K562 (cell line): ENCODE measurements around the gene EFNA2. TPM values are rescaled to one million over a fixed set of nuclear protein-coding genes. Genes with fewer than 3 reads are reported as not detected.

Source experiments
- ATF1 ChIP-seq, 2 experiments: fragments of 450-650 bp in 1 of 2; IDR thresholded peaks; 2 replicates each; pipeline ENCODE4 v1.6.1; 2016; ENCODE audit warnings: missing compliant biosample characterization in 1 of 2, missing genetic modification characterization in 1 of 2
- GTF2A2 ChIP-seq: IDR thresholded peaks from 2 replicates; pipeline ENCODE4 v1.6.1; 2016; ENCODE audit warnings: mild to moderate bottlenecking, missing genetic modification characterization, missing compliant biosample characterization
- IFI16 ChIP-seq: fragments of 250-450 bp; sonication (Bioruptor Pico); IDR thresholded peaks from 2 replicates; pipeline ENCODE4 v2.1.2; 2022; ENCODE audit warnings: mild to moderate bottlenecking, inconsistent platforms
- KLF13 ChIP-seq: fragments of 450-650 bp; IDR thresholded peaks from 2 replicates; pipeline ENCODE4 v1.6.1; 2016; ENCODE audit warnings: missing genetic modification characterization, low read depth, mild to moderate bottlenecking, missing compliant biosample characterization, moderate library complexity, borderline replicate concordance
- POLR3G ChIP-seq: IDR thresholded peaks from 2 replicates; pipeline ENCODE4 v1.6.1; 2011; ENCODE audit not compliant: insufficient read length, insufficient replicate concordance; ENCODE audit errors: extremely low read depth
- SETDB1 ChIP-seq: IDR thresholded peaks from one replicate; pipeline ENCODE4 v1.6.1; 2012; ENCODE audit warnings: low read length, control low read depth, inconsistent platforms
- SMARCB1 ChIP-seq: IDR thresholded peaks from 2 replicates; pipeline ENCODE4 v1.6.1; 2011; ENCODE audit warnings: improper control_type of control experiment, low read depth; ENCODE audit not compliant: insufficient read length
- SOX6 ChIP-seq: fragments of 450-650 bp; IDR thresholded peaks from 2 replicates; pipeline ENCODE4 v1.6.1; 2014; ENCODE audit warnings: mild to moderate bottlenecking
- SREBF1 ChIP-seq: fragments of 150-350 bp; IDR thresholded peaks from 2 replicates; pipeline ENCODE4 v1.6.1; 2014; ENCODE audit warnings: antibody characterized with exemption, low read depth, low read length, borderline replicate concordance
- U2AF2 ChIP-seq: fragments of 200-400 bp; formaldehyde crosslinking; optimal IDR thresholded peaks from 2 replicates; pipeline ENCODE3; 2017; ENCODE audit warnings: low read depth, mild to moderate bottlenecking, low read length
- ZNF134 ChIP-seq: fragments of 250-450 bp; sonication (Bioruptor Pico); conservative IDR thresholded peaks from 2 replicates; pipeline ENCODE4 v1.4.0; 2020
- ZNF282 ChIP-seq: sonication (generic); formaldehyde crosslinking; IDR thresholded peaks from 2 replicates; pipeline ENCODE4 v1.8.1; 2023; ENCODE audit warnings: missing genetic modification reagents
- ZNF507 ChIP-seq: conservative IDR thresholded peaks from 2 replicates; pipeline ENCODE4 v1.6.1; 2017; ENCODE audit warnings: missing genetic modification characterization, missing compliant biosample characterization
- polyA plus RNA-seq, 8 experiments: library from polyadenylated mRNA; depleted of rRNA in 4 of 8; stranded (reverse) in 5 of 8; unstranded in 3 of 8; fragments of >200 nt; fragmentation: Nextera tagmentation in 2 of 8; fragmentation: Illumina TruSeq in 1 of 8; extraction: Ambion mirVana in 2 of 8; extraction: Trizol in 1 of 8; gene quantifications; 2 replicates each; pipeline versions ENCODE4 v1.2.1 to v1.2.3, GENCODE V29; 2011 to 2014; ENCODE audit warnings: inconsistent platforms in 1 of 8, missing spikeins in 1 of 8
- total RNA-seq, 7 experiments: library from RNA; depleted of rRNA in 6 of 7; stranded (reverse); fragments of >200 nt in 6 of 7; fragmentation: Illumina TruSeq in 2 of 7; extraction: Trizol in 2 of 7; gene quantifications; 2 replicates each; pipeline versions ENCODE4 v1.2.1 to v1.2.3, GENCODE V29; 2011 to 2021; ENCODE audit warnings: low replicate concordance in 1 of 7
- TF ChIP-seq, protein P1 (sequence below): sonication (generic); formaldehyde crosslinking; IDR thresholded peaks from 2 replicates; pipeline ENCODE4 v1.8.0; 2023; ENCODE audit warnings: mild to moderate bottlenecking, missing genetic modification reagents
- TF ChIP-seq, protein P2 (sequence below): fragments of 250-450 bp; sonication (Bioruptor Pico); IDR thresholded peaks from 2 replicates; pipeline ENCODE4 v1.9.0; 2021; ENCODE audit warnings: mild to moderate bottlenecking
- TF ChIP-seq, protein P3 (sequence below): fragments of 250-450 bp; sonication (Bioruptor Pico); IDR thresholded peaks from 2 replicates; pipeline ENCODE4 v1.4.0; 2020; ENCODE audit warnings: mild to moderate bottlenecking, moderate library complexity
- TF ChIP-seq, protein P4 (sequence below): sonication (generic); formaldehyde crosslinking; IDR thresholded peaks from 2 replicates; pipeline ENCODE4 v1.8.1; 2023; ENCODE audit warnings: mild to moderate bottlenecking, missing genetic modification reagents

The EFNA2 gene
- total and polyA plus RNA-seq, 9 of the 15 experiments (the other 6 are each of a cell fraction or from before 2014, with no cell fraction given) = 0.11 to 0.44 (median 0.15) TPM; not detected in 6

DNA sequence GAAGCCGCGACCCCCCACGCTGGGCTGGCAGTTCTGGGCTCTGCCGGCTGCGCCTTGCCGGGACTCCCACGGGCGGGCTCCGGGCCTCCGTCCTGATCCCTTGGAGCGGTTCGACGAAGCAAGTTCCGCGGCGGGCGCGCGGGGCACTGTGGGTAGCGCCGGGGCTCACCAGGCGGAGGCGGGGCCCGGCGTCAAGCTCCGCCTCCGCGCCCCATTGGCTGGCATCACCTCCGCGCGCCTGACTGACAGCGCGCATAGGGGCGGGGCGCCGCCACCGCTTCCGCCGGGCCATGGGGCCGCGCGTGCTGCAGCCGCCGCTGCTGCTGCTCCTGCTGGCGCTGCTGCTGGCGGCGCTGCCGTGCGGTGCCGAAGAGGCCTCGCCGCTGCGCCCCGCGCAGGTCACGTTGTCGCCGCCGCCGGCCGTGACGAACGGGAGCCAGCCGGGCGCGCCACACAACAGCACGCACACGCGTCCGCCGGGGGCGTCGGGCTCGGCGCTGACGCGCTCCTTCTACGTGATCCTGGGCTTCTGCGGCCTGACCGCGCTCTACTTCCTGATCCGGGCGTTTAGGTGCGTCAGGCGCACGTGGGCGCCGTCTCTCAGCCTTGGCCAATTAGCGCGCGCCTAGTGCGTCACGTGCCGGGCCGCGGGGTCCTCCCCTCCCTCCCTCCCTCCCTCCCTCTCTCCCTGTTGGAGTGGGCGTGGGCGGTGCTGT lies 10.3 kb upstream of the EFNA2 start, which contains the start of gene FAM174C (continued):
- TF ChIP-seq, protein P1, sequence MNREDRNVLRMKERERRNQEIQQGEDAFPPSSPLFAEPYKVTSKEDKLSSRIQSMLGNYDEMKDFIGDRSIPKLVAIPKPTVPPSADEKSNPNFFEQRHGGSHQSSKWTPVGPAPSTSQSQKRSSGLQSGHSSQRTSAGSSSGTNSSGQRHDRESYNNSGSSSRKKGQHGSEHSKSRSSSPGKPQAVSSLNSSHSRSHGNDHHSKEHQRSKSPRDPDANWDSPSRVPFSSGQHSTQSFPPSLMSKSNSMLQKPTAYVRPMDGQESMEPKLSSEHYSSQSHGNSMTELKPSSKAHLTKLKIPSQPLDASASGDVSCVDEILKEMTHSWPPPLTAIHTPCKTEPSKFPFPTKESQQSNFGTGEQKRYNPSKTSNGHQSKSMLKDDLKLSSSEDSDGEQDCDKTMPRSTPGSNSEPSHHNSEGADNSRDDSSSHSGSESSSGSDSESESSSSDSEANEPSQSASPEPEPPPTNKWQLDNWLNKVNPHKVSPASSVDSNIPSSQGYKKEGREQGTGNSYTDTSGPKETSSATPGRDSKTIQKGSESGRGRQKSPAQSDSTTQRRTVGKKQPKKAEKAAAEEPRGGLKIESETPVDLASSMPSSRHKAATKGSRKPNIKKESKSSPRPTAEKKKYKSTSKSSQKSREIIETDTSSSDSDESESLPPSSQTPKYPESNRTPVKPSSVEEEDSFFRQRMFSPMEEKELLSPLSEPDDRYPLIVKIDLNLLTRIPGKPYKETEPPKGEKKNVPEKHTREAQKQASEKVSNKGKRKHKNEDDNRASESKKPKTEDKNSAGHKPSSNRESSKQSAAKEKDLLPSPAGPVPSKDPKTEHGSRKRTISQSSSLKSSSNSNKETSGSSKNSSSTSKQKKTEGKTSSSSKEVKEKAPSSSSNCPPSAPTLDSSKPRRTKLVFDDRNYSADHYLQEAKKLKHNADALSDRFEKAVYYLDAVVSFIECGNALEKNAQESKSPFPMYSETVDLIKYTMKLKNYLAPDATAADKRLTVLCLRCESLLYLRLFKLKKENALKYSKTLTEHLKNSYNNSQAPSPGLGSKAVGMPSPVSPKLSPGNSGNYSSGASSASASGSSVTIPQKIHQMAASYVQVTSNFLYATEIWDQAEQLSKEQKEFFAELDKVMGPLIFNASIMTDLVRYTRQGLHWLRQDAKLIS (CRISPR knock-in tag) = no peak; the same call in none of the 2 replicates
- TF ChIP-seq, protein P2, sequence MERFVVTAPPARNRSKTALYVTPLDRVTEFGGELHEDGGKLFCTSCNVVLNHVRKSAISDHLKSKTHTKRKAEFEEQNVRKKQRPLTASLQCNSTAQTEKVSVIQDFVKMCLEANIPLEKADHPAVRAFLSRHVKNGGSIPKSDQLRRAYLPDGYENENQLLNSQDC (CRISPR knock-in tag) = 0 out of 2 replicates have a peak, but pooled peaks have one; percentile 4
- TF ChIP-seq GTF2A2 (tag) (no peak), ATF1 (CRISPR knock-in tag; IDR thresholded peaks at IDR 0.05) (peak; percentile 73), ATF1 (tag; IDR thresholded peaks at IDR 0.05) (peak; percentile 97), U2AF2 (no peak), SMARCB1 (no peak), SREBF1 (no peak), SETDB1 (no peak), ZNF134 (no peak), IFI16 (CRISPR knock-in tag) (no peak), SOX6 (peak; percentile 43), POLR3G (no peak), ZNF507 (no peak), KLF13 (peak; percentile 48; the same call in 1 of the 2 replicates), ZNF282 (CRISPR knock-in tag) (0 out of 2 replicates have a peak, but pooled peaks have one; percentile 32)
- TF ChIP-seq, protein P3, sequence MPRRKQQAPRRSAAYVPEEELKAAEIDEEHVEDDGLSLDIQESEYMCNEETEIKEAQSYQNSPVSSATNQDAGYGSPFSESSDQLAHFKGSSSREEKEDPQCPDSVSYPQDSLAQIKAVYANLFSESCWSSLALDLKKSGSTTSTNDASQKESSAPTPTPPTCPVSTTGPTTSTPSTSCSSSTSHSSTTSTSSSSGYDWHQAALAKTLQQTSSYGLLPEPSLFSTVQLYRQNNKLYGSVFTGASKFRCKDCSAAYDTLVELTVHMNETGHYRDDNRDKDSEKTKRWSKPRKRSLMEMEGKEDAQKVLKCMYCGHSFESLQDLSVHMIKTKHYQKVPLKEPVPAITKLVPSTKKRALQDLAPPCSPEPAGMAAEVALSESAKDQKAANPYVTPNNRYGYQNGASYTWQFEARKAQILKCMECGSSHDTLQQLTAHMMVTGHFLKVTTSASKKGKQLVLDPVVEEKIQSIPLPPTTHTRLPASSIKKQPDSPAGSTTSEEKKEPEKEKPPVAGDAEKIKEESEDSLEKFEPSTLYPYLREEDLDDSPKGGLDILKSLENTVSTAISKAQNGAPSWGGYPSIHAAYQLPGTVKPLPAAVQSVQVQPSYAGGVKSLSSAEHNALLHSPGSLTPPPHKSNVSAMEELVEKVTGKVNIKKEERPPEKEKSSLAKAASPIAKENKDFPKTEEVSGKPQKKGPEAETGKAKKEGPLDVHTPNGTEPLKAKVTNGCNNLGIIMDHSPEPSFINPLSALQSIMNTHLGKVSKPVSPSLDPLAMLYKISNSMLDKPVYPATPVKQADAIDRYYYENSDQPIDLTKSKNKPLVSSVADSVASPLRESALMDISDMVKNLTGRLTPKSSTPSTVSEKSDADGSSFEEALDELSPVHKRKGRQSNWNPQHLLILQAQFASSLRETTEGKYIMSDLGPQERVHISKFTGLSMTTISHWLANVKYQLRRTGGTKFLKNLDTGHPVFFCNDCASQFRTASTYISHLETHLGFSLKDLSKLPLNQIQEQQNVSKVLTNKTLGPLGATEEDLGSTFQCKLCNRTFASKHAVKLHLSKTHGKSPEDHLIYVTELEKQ (CRISPR knock-in tag) = no peak
- TF ChIP-seq, protein P4, sequence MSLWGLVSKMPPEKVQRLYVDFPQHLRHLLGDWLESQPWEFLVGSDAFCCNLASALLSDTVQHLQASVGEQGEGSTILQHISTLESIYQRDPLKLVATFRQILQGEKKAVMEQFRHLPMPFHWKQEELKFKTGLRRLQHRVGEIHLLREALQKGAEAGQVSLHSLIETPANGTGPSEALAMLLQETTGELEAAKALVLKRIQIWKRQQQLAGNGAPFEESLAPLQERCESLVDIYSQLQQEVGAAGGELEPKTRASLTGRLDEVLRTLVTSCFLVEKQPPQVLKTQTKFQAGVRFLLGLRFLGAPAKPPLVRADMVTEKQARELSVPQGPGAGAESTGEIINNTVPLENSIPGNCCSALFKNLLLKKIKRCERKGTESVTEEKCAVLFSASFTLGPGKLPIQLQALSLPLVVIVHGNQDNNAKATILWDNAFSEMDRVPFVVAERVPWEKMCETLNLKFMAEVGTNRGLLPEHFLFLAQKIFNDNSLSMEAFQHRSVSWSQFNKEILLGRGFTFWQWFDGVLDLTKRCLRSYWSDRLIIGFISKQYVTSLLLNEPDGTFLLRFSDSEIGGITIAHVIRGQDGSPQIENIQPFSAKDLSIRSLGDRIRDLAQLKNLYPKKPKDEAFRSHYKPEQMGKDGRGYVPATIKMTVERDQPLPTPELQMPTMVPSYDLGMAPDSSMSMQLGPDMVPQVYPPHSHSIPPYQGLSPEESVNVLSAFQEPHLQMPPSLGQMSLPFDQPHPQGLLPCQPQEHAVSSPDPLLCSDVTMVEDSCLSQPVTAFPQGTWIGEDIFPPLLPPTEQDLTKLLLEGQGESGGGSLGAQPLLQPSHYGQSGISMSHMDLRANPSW (CRISPR knock-in tag) = peak; percentile 85; the same call in 1 of the 2 replicates
